Vein endothelial cell (primary cell): ENCODE measurements around the gene RHPN2. TPM values are rescaled to one million over a fixed set of nuclear protein-coding genes. Genes with fewer than 3 reads are reported as not detected.

Source experiments
- small RNA-seq: library from RNA; depleted of rRNA; stranded (forward); fragments of <200 nt; gene quantifications from one replicate; pipeline ENCODE3, GENCODE V24; 2012
- total RNA-seq: library from RNA; depleted of rRNA; stranded (reverse); fragments of >200 nt; gene quantifications from 2 replicates; pipeline ENCODE4 v1.2.3, GENCODE V29; 2012

Gene RHPN2
- total RNA-seq = 2.0 and 2.3 TPM in 2 replicates

GRCh38 chr19:33064792-33065550 lies at the start of gene RHPN2:
Gene RHPN2, minus strand, starts transcription at chr19:33064888. Its CDS starts 36 bp downstream, at chr19:33064852.

DNA sequence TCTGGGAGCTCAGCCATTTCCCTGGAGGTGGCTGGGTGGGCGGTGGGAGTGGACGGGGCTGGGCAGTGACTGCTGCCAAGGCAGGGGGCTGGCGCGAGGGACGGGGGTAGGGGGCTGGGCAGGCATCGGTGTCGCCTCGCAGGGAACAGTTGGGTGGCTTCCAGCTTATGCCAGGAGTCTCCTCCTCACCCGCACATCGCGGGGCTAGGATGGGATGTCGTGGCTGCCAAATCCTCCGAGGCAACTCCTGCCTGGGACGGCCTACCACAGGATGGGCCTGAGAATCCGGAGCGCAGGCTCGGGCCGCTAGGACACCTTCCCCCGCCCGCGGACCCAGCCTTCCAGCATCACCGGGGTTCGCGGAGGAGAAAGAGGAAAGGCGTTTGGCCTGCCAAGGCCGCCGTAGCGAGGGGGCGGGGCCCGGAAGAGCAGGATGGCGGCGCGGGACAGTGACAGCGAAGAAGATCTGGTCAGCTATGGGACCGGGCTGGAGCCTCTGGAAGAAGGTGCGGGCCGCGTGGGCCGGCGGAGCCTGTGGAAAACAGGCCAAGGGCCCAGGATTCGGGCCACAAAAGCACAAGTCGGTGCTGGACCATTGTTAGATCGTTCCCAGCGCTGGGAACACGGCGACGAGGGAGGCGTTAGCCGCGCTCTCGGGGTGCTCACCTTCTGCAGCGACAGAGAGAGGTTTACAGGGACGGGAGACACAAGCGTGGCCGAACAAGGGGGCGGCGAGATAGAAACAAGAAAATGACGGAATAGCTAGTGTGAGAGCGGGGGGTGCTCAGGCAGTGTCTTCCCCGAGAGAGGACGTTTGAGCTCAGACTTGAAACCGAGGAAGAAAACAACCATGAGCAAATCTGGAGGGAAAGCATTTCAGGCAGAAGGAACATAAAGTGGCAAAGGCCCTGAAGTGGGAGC lies 16.3 kb upstream of the RHPN2 start, which contains the start of gene GPATCH1:
GPATCH1 (plus strand) TSS at position 421 of the 921 bp plus-strand sequence; CDS start at position 434, 13 bp downstream.

GRCh38 chr19:32971715-32972540 lies 92.8 kb downstream of the RHPN2 start, which contains the start of the genes CEP89 and FAAP24:
Gene CEP89, minus strand, starts transcription at chr19:32971958. Its CDS starts 84 bp downstream, at chr19:32971874.
Gene FAAP24, plus strand, starts transcription at chr19:32972242. Its CDS starts 955 bp downstream, at chr19:32973197.

Small RNAs within 50 kb of the gene (small RNA-seq; reads per million reads assigned to genes)
- gene AC008521.1 = not detected
- not detected for gene AC008521.2

Other genes with a start within 250 kb of the RHPN2 start
- gene SLC7A9, start 195.1 kb downstream of the RHPN2 start, total RNA-seq = 0.33 TPM in 1 of 2 replicates, not detected in the other
- gene CEP89, start 92.9 kb downstream of the RHPN2 start, total RNA-seq = 16.3 and 26.9 TPM in 2 replicates
- 2.6 and 3.3 TPM in 2 replicates for gene FAAP24, start 92.6 kb downstream of the RHPN2 start, total RNA-seq
- 6.2 and 7.1 TPM in 2 replicates for gene GPATCH1, start 16.3 kb upstream of the RHPN2 start, total RNA-seq
- gene WDR88, start 67.2 kb upstream of the RHPN2 start, total RNA-seq = not detected in 2 replicates
- 4.9 and 10.4 TPM in 2 replicates for gene LRP3, start 129.4 kb upstream of the RHPN2 start, total RNA-seq
- not detected in 2 replicates for gene SLC7A10, start 161.0 kb upstream of the RHPN2 start, total RNA-seq
- gene CEBPA, start 237.6 kb upstream of the RHPN2 start, total RNA-seq = 0.19 and 0.33 TPM in 2 replicates